Endothelial cell of umbilical vein (primary cell): ENCODE data around the gene KCTD1. TPM values are rescaled to one million over a fixed set of nuclear protein-coding genes. Genes with fewer than 3 reads are reported as not detected.

Source experiments
- BruUV-seq: library from RNA; stranded (reverse); fragments of 400-500 nt; replicated peaks from 2 replicates; lab custom pipeline; 2021; lab: Mats Ljungman, UMichigan
- CTCF ChIA-PET: fragments of 300-600, 350-600 bp; sonication (Branson Sonifier 250); formaldehyde crosslinking; loops from one replicate; lab custom pipeline; 2021; ENCODE audit warnings: antibody characterized with exemption, inconsistent platforms; lab: Charles Lee
- POLR2A ChIA-PET: fragments of 300-600, 350-600 bp; sonication (Branson Sonifier 250); formaldehyde crosslinking; loops from one replicate; lab custom pipeline; 2021; ENCODE audit warnings: antibody characterized with exemption, inconsistent platforms; lab: Charles Lee
- DNase-seq: peaks from one replicate; pipeline ENCODE4 v3.0.0-alpha.2; 2011; ENCODE audit warnings: low read depth, low spot score
- FAIRE-seq: peaks from 2 replicates; lab custom pipeline; 2011; peaks lifted over from hg19 to GRCh38; lab: Jason Lieb, UNC
- H2AFZ ChIP-seq: 2 replicates; pipeline ENCODE4 v1.6.0; 2012; ENCODE audit warnings: low read depth, low read length, control low read depth, inconsistent platforms
- H3K27ac ChIP-seq: 2 replicates; pipeline ENCODE4 v1.5.1; 2011; ENCODE audit warnings: low read depth, mild to moderate bottlenecking, control low read depth, low read length, moderate library complexity; ENCODE audit not compliant: insufficient read depth
- H3K27me3 ChIP-seq, 2 experiments: 2 replicates each; pipeline versions ENCODE4 v1.6.0 to v1.6.1; 2011; ENCODE audit warnings: low read length in 2 of 2, mixed read lengths in 1 of 2; ENCODE audit not compliant: control insufficient read depth in 2 of 2, insufficient read depth in 2 of 2
- H3K36me3 ChIP-seq, 2 experiments: 2 replicates in 1 of 2; 3 replicates in 1 of 2; pipeline ENCODE4 v1.5.1; 2011; ENCODE audit warnings: low read length in 2 of 2, mild to moderate bottlenecking in 1 of 2, moderate library complexity in 1 of 2; ENCODE audit not compliant: control insufficient read depth in 2 of 2, insufficient read depth in 2 of 2; ENCODE audit errors: extremely low read depth in 1 of 2
- H3K4me1 ChIP-seq: 3 replicates; pipeline ENCODE4 v1.5.1; 2011; ENCODE audit warnings: mild to moderate bottlenecking, low read length; ENCODE audit not compliant: control insufficient read depth, insufficient read depth; ENCODE audit errors: extremely low read depth
- H3K4me2 ChIP-seq: 2 replicates; pipeline ENCODE4 v1.6.1; 2011; ENCODE audit warnings: low read length, control low read depth, mixed read lengths; ENCODE audit not compliant: insufficient read depth
- H3K4me3 ChIP-seq, 3 experiments: fragments of 200-600 bp in 1 of 3; sonication (generic), shearing (Covaris generic) in 1 of 3; replicated peaks in 1 of 3; 2 replicates each; pipeline ENCODE4 v1.5.1; 2011 to 2016; ENCODE audit warnings: control low read depth in 3 of 3, low read length in 3 of 3, mild to moderate bottlenecking in 2 of 3, inconsistent platforms in 1 of 3, low read depth in 1 of 3, moderate library complexity in 1 of 3; ENCODE audit not compliant: insufficient read depth in 1 of 3
- H3K79me2 ChIP-seq: 2 replicates; pipeline ENCODE4 v1.6.0; 2012; ENCODE audit warnings: low read length, inconsistent platforms; ENCODE audit not compliant: control insufficient read depth, insufficient read depth
- H3K9ac ChIP-seq: replicated peaks from 2 replicates; pipeline ENCODE3; 2011; ENCODE audit warnings: low read length, control low read depth; ENCODE audit not compliant: insufficient read depth; ENCODE audit errors: extremely low read depth
- H3K9me1 ChIP-seq: replicated peaks from 3 replicates; pipeline ENCODE4 v1.6.0; 2011; ENCODE audit warnings: mild to moderate bottlenecking, low read length; ENCODE audit not compliant: control insufficient read depth, insufficient read depth; ENCODE audit errors: extremely low read depth
- H3K9me3 ChIP-seq: replicated peaks from 2 replicates; pipeline ENCODE4 v1.5.1; 2012; ENCODE audit warnings: low read length, inconsistent platforms; ENCODE audit not compliant: control insufficient read depth, insufficient read depth
- H4K20me1 ChIP-seq: replicated peaks from 2 replicates; pipeline ENCODE3; 2011; ENCODE audit warnings: mild to moderate bottlenecking, low read length; ENCODE audit not compliant: control insufficient read depth, insufficient read depth; ENCODE audit errors: extremely low read depth
- CTCF ChIP-seq, 2 donors: IDR thresholded peaks; 1 replicate in 1 of 2; 2 replicates in 1 of 2; pipeline ENCODE4 v1.5.1; 2011; ENCODE audit warnings: low read length in 2 of 2, mild to moderate bottlenecking in 2 of 2, moderate library complexity in 2 of 2, control low read depth in 1 of 2, inconsistent platforms in 1 of 2, low read depth in 1 of 2; ENCODE audit not compliant: insufficient read depth in 1 of 2; ENCODE audit errors: extremely low read depth in 1 of 2
- EZH2 ChIP-seq: IDR thresholded peaks from 2 replicates; pipeline ENCODE4 v1.6.1; 2012; ENCODE audit warnings: borderline replicate concordance, low read depth, mild to moderate bottlenecking, moderate library complexity, low read length, inconsistent platforms; ENCODE audit not compliant: severe bottlenecking
- FOS ChIP-seq: IDR thresholded peaks from 2 replicates; pipeline ENCODE4 v1.6.1; 2011; ENCODE audit warnings: mild to moderate bottlenecking, low read length, moderate library complexity, borderline replicate concordance; ENCODE audit not compliant: insufficient read depth
- GATA2 ChIP-seq: IDR thresholded peaks from 2 replicates; pipeline ENCODE4 v1.7.0; 2011; ENCODE audit warnings: low read depth, mild to moderate bottlenecking, moderate library complexity, mixed read lengths, low read length; ENCODE audit not compliant: insufficient read length, insufficient read depth
- JUN ChIP-seq: IDR thresholded peaks from 2 replicates; pipeline ENCODE4 v1.6.1; 2011; ENCODE audit warnings: borderline replicate concordance, low read depth; ENCODE audit not compliant: insufficient read length, insufficient read depth
- MAX ChIP-seq: IDR thresholded peaks from 2 replicates; pipeline ENCODE4 v1.6.1; 2011; ENCODE audit not compliant: insufficient read depth, insufficient read length
- MYC ChIP-seq: IDR thresholded peaks from one replicate; pipeline ENCODE4 v1.6.1; 2011; ENCODE audit warnings: mild to moderate bottlenecking, low read depth, low read length
- POLR2A ChIP-seq: IDR thresholded peaks from 2 replicates; pipeline ENCODE4 v1.6.1; 2012; ENCODE audit warnings: low read depth, mild to moderate bottlenecking, control low read depth, low read length
- dilution Hi-C: fragments of 300-500 bp; cut with MboI; formaldehyde crosslinking; loops from one replicate; pipeline ENCODE4 v1.15.0; 2019; ENCODE audit warnings: low sequenced_read_pairs; ENCODE audit not compliant: extremely low pct_ligation_motif_present
- intact Hi-C: fragments of 100-400 bp; cut with micrococcal nuclease; formaldehyde crosslinking; loops from one replicate; pipeline ENCODE4 v1.10.0; 2022
- polyA plus RNA-seq, 4 experiments: library from polyadenylated mRNA; depleted of rRNA in 3 of 4; stranded (reverse) in 3 of 4; unstranded in 1 of 4; fragments of >200 nt; gene quantifications; 2 replicates each; pipeline versions ENCODE4 v1.2.1 to v1.2.3, GENCODE V29; 2011 to 2012; ENCODE audit warnings: missing spikeins in 1 of 4
- total RNA-seq: library from RNA; stranded (reverse); gene quantifications from 2 replicates; pipeline ENCODE4 v1.2.3, GENCODE V29; 2021

The KCTD1 gene
- total and polyA plus RNA-seq, 2 donors (not counting 3 experiments of a cell fraction or from before 2014, with no cell fraction given), result 6.1 to 12.1 TPM

GRCh38 chr18:26419746-26420145 lies 128.6 kb downstream of the KCTD1 start:
- FAIRE-seq, result no peak
- Histone ChIP-seq H3K4me1 (no peaks in the 10 kb centered on the region), H2AFZ (no peak overlapping the region), H3K9me3 (no peaks in the 10 kb centered on the region), H3K9ac (no peak overlapping the region), H3K4me2 (no peak overlapping the region), H3K9me1 (no peaks in the 10 kb centered on the region), H3K27ac (no peak overlapping the region), H3K27me3 (no peaks in the 10 kb centered on the region), H3K79me2 (no peaks in the 10 kb centered on the region), H3K4me3 (no peak overlapping the region), H3K36me3 (no peaks in the 10 kb centered on the region), H4K20me1 (no peaks in the 10 kb centered on the region)
- dilution Hi-C loops, result no loop called here
- BruUV-seq, result no TSS peak
- ChIA-PET POLR2A (no interaction called here), CTCF (interaction anchor here (0.9 to 2.3 kb wide), 3 partner anchors 36 to 230 kb away, joined by 3 to 6 read pairs (median 5); no protein-coding TSS in a partner anchor)
- TF ChIP-seq MYC (no peak), GATA2 (no peak), FOS (no peak), CTCF (IDR thresholded peaks at IDR 0.05; ENCODE audit: extremely low read depth in 1 of 2, insufficient read depth in 1 of 2, low read depth in 1 of 2, low read length in 2 of 2) (no peak), MAX (no peak), POLR2A (no peak), JUN (no peak), EZH2 (no peak)
- DNase-seq, result no peak
- intact Hi-C loops, result no loop called here
